Activated CD4-positive, alpha-beta T cell treated with anti-CD3 and anti-CD28 coated beads, Interleukin-2, amount 50 U/mL, for 48 hours (primary cell): Measurements from ENCODE around the gene SHMT2.

Experiments
- DNase-seq, 2 experiments: peaks; one replicate each; pipeline ENCODE4 v3.0.0-alpha.2; 2020

The SHMT2 gene

DNA sequence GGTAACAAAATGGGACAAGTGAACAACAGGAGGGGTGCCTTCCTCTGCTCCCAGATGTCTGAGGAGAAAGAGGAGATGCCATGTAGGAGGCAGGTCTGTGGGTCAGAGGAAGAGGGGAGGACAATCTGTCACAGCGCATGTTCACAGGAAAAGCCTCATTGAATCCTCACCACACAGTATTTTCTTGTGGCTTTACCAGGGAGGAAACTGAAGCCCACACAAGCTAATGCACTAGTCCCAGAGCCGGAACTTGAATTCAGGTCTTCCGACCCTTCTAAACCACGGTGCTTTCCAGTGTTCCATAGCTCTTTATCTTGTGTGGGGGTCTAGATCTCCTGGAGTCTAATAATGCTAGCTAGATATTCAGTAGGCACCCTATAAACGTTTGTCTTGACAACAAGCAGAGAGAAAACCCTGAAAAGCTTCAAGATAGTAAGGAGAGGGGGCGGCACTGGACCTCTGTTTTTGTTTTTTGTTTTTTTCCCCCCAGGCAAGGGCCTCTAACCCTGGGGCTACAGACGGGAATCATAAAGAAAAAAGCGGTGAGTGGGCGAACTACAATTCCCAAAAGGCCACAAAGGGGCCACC is 371 bp upstream of the SHMT2 start:
- peak in 1 of 2 experiments; percentile 39 for DNase-seq

DNA sequence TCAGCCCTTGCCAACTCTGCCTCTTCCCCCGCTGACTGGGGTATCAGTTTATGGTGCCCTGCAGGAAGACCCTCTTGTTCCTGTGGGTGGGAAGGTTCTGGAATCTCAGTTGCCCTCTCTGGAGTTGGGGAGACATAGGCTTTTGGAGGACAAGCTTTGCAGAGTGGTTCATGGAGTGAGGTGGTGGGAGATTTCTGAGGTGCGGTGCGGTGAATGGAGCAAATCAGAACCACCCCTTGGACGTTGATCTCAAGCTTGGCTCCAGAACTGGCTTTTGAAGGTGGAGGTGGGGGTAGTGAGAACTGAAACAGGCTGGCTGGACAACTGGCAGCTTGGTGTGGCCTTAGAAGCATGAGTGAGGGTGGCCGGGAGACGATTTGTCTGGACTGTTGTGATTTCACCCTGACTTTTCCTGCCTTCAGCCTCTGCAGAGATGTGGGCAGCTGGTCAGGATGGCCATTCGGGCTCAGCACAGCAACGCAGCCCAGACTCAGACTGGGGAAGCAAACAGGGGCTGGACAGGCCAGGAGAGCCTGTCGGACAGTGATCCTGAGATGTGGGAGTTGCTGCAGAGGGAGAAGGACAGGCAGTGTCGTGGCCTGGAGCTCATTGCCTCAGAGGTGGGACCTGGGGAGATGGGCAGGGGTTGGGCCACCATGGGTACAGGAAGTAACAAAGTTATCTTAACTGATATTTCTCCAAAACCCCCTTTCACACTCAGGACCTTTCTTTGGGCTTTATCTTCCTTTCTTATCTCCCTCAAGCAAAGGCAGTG is 1.1 kb downstream of the SHMT2 start:
- no peak for DNase-seq

DNA sequence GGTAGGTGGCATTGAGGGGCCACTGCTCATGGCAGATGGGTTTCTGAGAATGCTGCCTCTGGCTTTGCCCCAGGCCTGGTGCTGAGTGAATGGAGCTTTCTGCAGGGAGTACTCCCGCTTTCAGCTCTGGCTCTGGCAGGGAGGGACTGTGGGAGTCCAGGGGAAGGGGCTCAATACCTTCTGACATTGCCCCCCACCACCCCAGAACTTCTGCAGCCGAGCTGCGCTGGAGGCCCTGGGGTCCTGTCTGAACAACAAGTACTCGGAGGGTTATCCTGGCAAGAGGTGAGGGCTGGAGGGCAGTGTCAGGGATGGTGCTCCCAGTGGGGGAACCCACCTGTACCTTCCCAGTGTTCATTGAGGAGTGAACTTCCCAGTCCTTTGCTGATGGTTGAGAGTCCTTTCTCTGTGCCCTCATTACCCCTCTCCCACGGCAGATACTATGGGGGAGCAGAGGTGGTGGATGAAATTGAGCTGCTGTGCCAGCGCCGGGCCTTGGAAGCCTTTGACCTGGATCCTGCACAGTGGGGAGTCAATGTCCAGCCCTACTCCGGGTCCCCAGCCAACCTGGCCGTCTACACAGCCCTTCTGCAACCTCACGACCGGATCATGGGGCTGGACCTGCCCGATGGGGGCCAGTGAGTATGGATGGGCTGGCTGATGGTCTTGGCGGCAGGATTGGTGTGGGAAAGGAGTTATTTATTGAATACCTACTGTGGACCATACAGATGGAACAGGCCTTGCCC is 1.9 kb downstream of the SHMT2 start:
- no peak for DNase-seq

DNA sequence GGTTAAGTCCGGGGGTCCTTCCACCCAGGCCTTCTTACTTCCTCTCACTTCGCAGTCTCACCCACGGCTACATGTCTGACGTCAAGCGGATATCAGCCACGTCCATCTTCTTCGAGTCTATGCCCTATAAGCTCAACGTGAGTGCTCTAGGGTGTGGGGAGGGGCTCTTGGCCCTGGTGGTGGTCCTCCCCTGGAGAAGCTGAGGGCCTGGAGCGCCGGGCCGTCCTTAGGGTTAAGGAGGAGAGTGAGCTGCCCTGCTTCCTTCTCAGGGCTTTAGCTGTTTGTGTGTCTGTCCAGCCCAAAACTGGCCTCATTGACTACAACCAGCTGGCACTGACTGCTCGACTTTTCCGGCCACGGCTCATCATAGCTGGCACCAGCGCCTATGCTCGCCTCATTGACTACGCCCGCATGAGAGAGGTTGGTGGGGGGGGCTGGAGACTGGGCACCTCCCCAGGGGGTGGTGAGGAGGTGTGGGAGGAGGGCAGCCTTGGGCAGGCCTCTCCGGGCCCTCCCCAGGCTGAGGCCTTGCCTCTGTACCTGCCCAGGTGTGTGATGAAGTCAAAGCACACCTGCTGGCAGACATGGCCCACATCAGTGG is 2.7 kb downstream of the SHMT2 start:
- no peak for DNase-seq

DNA sequence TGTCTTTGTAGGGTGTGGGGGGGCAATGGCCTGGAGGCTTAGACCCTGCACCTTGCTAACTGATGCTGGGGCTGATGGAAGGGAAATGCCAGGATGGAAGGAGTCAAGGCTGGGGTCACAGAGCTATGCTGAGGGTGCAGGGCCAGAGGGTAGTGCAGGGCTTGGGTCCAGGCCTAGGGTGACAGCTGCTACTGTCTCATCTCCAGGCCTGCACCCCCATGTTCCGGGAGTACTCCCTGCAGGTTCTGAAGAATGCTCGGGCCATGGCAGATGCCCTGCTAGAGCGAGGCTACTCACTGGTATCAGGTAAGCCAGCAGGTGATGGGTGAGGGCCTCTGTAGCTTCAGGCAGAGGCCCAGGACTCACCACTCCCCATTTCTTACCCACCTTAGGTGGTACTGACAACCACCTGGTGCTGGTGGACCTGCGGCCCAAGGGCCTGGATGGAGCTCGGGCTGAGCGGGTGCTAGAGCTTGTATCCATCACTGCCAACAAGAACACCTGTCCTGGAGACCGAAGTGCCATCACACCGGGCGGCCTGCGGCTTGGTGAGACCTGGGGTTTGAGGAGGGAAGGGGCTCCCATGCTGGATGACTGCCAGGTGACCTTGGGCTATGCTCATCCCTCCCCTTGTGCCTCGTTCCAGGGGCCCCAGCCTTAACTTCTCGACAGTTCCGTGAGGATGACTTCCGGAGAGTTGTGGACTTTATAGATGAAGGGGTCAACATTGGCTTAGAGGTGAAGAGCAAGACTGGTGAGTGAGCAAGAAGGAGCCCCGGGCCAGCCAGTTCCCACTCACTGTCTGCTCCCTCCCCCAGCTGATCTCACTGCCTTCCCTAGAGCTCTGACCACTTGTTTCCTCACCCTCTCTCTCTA is 4.1 kb downstream of the SHMT2 start:
- no peak for DNase-seq

DNA sequence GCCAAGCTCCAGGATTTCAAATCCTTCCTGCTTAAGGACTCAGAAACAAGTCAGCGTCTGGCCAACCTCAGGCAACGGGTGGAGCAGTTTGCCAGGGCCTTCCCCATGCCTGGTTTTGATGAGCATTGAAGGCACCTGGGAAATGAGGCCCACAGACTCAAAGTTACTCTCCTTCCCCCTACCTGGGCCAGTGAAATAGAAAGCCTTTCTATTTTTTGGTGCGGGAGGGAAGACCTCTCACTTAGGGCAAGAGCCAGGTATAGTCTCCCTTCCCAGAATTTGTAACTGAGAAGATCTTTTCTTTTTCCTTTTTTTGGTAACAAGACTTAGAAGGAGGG is 4.7 kb downstream of the SHMT2 start:
- DNase-seq, result no peak

DNA sequence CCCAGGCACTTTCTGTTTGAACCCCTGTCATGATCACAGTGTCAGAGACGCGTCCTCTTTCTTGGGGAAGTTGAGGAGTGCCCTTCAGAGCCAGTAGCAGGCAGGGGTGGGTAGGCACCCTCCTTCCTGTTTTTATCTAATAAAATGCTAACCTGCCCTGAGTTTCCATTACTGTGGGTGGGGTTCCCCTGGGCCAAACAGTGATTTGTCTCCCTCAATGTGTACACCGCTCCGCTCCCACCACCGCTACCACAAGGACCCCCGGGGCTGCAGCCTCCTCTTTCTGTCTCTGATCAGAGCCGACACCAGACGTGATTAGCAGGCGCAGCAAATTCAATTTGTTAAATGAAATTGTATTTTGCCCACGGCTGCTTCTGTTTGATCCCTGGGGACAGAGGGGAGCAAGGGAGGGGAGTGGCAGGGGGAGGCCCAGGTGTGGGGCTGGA is 5.1 kb downstream of the SHMT2 start:
- no peak for DNase-seq

DNA sequence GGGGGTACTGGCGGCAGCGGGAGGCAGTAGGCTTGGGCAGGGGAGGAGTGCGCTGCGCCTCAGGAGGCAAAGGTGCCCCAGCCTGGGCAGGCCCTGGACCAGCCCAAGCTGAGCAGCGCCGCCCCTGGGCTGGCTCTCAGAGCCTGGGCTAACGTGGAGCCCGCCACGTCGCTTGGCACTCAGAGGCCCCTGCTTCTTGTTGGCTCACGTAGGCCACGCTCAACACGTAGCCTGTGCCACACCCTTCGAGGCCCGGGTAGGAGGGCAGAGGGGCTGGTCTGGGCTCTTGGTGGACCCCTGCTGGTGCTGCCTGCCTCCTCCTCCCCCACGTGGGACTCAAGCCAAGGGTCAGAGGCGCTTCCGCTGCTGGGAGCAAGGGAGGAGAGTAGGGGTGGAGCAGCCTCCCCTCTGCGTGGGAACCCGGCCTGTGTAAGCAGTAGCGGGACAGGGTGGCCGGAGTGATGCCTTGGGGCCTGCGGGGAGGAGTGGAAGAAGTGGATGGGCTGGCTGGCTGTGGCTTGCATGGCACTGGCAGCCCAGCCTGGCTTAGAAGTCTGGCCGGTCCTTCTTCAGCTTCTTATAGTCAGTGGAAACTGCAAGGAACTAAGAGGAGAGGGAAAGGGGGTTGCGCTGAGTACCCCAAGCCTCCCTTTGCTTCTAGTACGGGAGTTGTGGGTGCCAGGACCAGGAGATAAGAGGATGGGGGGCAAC is 5.7 kb downstream of the SHMT2 start:
- DNase-seq, result peak in 1 of 2 experiments; percentile 14

DNA sequence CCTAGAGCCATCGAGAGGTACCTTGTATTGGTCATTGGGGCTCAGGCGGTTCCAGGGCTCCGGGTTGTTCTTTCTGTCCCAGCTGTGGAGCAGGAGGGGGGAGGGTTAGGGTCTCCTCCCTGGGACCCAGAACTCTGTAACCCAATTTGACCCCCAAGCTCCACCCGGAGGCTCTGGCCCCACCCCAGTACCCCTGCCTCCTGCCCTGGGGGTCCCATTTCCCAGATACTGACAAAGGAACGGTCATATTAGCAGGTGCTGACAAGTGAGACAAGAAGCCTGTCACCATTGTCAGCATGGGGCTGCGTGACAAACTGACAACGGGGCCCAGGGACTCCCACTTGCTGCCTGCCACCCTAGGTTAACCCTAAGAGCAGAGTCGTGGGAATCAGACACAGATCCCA is 6.2 kb downstream of the SHMT2 start:
- peak in 1 of 2 experiments; percentile 20 for DNase-seq

DNA sequence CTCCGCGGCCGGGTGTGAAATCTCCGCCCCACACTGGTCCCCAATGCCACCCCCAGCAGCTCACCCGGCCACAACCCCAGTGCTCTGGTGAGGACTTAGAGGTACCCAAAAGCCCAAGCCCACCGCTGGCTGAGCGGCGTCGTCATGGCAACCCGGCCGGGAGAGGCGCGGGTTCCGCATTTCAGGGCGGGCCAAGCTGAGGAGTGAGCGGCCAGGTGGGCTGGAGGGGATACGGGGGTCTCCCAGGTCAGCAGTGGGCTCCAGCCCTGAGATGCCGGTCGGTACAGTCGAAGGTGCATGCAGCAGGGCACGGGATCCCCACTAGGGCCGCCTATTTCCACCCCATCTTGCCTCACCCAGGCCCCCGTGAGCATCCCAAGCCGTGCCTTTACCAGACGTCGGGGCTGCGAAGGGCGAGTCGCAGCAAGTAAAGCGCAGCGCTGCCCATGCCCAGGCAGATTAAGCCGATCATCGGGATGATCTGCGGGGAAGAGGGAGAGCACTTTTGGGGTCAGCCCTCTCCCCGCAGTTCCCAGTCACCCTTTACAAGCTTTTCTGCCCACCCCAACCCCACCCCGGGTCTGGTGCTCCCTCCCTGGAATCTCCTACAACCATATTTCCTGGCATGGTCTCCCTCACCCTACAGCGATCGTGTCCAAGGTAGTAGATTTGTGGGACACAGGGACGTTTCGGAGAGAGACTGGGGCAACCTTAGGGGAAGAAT is 6.9 kb downstream of the SHMT2 start:
- peak in 1 of 2 experiments; percentile 34 for DNase-seq

DNA sequence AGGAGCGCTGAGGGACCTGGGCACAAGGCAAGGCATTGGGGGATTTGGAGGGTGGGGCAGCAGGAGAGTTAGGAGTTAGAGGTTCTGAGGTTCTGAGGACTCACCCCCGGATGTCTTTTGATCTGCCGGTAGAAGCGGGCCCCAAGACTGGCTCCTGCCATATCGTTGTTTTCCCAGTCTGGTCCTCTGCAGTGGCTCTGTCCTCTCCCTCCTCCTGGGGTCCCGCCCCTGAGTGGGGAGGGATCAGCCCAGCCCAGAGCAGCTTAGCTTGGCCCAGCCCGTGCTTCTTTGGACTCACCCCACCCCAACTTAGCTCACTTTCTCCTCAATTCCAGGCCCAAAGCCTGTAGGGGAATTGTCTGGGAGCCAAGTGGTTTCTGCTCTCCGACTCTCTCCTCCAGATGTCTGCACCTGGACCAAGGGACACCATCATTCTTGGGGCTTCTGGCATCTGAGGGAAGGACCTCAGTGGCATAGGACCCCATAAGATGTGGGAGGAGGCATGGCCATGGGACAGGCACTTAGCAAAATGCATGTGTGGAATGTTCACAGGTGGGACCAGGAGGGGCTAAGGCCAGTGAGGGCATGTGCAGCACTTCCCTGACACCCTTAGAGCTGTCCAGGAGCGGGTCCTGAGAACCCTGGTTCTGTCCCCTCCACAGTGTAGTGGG is 7.5 kb downstream of the SHMT2 start:
- peak in 1 of 2 experiments; percentile 20 for DNase-seq

DNA sequence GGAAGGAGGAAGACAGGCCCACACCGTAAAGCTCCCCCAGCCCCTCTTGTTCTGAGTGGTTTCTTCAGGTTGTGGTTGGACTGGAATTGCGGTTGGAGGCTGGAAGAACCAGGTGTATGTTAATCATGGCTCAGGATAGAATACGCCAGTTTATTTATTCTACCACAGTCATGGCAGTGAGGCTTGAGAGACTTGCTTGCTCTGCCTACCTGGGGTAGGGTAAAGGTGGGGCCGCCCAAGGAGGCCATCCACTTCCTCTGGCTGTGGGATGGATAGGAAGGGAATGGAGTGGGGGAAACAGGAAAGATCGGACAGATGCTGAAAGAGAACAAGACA is 8.1 kb downstream of the SHMT2 start:
- DNase-seq, result no peak

DNA sequence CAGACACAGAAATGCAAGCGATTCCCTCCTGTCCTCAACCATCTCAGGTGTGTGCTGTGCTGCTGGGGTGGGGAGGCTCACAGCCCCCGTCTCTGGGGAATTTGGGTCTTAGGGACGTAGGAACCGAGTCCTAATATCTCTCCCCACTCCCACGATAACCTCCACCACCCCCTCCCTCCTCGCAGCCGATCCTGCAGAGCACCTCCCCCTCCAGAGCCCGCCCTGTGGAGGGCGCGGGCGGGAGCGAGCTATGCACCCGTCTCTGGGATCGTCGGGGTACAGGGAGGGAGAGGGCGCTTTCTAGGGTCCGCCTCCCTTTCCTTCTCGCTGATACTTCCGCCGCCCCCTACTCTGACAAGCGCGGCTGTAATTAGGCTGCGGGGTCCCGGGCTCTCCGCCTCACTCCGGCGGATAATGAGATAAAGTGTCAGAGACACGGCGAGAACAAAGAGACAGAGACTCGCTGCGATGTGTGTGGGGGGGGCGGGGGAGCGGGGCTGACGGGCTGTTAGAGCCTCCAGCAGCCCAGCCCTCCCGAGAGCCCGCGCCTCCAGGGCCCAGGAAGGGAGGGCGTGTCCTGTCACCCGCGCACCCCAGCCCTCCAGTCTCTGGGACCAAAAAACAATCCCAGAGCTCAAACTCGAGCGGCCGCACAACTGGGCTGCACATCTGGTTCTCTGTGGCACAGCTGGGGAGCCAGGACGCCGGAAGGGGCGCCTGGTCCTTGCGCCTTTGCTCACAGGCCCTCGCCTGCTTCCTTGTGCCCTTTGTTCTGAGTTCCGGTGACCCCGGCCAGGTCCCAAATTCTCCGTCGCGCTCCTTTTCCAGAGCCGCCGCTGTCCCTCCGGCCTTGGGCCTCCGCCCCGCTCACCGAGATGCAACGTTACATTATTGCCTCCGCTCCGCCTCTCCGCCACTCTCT is 8.7 kb downstream of the SHMT2 start:
- peak in 1 of 2 experiments; percentile 43 for DNase-seq

DNA sequence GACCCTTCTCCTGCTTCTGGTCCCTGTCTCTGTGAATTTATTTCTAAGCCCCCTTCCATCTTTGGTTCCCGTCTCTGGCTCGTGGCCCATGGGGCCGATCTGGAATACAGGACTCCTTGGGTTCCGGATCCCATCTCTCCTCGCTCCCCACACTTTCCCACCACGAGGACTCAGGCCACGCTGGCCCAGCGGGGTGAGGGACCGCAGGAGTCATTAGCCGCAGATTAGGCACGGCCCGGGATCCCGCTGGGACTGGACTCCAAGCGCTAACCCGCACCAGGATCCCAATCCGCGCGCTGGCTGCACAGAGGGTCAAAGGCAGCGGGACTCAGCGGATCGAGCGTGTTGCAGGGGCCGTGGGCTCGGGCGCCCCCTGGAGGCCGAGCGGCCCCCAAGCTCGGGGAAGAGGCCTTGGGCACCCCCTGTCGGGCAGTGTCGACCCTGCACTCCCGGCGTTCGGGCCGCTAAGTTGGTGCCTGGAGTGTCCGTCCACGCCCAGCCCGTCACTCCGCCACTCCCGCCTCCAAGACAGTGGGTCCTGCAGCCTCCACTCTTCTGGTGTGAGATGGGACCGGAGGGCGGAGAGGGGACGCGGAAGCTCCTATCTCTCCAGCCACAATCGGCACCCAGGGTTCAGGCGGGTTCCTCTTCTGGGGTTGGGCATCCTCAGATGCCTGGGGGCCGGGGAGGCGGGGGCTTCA is 9.5 kb downstream of the SHMT2 start:
- DNase-seq, result peak; percentile 92 to 94

DNA sequence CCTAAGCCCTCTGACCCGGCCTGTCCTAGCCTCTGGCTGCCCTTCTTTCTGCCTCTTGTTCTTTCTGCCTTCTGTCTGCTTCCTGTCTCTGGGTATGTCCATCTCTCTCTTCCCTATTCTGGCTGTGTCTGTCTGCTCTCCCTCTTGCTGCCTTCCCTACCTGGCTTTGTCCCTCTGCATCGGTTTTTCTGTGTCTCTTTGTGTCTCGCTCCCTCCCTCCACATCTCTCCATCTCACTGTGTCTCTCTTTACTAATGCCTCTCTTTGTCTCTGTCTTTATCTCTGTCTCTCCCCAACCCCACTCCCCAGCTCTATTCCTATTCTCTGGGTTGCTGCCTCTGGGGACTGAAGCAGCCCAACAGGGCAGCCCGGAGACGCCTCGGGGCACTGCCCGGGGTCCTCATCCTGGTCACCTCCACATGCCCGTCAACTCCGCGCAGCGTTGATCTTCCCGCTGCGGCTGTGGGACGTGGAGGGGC is 10.1 kb downstream of the SHMT2 start:
- no peak for DNase-seq

DNA sequence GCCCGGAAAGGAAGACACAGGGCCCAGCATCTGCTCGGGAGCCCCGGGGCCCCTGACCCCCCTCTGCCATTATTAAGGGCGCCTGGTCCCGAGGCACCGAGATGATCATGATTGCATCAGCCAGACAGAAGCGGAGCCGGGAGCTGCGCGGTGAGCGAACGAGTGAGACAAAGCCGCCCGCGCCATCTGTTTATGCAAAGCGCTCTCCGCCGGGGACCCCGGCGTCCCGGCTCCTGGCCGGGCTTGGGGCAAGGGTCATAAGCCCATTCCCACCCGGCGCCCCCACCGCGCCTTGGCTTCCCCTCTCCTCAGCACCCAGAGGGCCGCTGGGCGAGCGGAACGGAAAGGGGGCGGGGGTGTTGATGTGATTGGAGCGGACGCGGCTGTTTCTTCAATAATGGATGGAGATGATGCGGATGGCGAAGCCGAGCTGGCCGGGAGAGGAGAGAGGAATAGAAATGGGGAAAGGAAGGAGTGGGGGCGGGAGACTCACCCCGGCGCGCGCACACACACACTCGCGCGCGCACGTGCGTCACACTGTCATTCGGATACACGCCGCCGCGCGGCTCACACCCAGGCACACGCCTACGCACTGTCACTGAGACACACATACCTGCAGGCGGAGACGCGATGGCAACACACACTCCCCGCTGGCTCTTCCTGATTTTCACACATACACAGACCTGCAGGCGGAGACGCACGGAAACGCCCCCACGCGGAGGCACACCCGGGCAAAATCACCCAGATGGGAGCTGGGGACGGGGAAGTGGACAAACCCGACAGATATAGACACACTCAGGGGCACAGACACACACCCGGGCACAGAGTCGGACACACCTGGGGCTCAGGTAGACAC is 10.8 kb downstream of the SHMT2 start:
- peak; percentile 74 to 77 for DNase-seq

DNA sequence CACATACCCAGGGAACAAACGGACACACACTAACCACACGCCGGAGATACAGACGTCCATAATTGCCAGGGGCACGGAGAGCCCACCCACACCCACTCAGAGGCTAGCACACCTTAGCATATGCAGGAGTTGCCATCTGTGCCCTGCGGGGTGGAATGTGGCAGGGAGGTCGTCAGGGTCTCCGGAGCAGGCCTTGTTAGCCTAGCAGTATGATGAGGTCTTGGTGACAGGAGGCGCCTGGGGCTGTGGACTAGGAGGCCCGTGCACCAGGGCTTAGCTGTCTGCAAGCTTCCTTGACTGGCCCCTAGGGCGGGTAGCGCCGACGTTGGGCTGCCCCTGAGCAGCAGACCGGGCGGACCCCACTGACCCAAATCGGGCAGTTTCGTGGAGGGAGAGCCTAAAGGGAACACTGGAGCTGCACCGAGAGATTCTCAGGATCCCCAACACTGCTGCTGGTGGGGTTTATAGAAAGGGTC is 11.5 kb downstream of the SHMT2 start:
- DNase-seq, result peak in 1 of 2 experiments; percentile 28
